D341Med (cell line): ENCODE measurements around the gene EEF1AKMT2.

Experiments
- DNase-seq: peaks from one replicate; pipeline ENCODE4 v3.0.0; 2012; ENCODE audit warnings: low spot score

The EEF1AKMT2 gene

DNA sequence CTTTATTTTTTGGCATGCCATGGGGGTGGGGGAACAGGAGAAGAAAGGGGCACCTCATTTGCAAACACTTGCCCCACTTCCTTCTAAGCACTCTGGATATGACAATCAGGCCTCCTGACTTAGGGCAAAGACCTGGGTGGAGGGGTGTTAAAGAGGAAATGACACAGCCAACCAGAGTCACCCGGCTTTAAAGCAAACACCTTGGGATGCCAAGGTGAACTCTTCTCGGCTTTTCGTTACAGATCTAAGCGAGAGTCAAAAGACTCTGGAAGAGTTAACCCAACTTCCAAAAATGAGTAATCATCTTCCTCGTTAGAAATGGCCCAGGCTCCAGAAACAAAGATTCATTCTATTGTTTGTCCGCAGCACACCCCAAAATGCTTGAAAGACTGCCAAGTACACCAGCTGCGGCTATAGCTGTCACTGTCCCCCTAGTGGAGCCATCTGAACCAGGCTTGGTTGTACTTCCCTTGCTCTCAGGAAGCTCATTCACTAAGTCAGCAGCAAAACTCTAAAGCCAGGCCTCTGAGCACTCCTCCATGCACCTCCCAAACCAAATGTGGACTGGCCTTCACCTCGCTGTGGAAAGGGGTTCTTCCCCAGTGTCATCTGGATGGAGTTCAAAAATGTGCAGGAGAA is 72.4 kb downstream of the EEF1AKMT2 start:
- DNase-seq = peak; percentile 36

DNA sequence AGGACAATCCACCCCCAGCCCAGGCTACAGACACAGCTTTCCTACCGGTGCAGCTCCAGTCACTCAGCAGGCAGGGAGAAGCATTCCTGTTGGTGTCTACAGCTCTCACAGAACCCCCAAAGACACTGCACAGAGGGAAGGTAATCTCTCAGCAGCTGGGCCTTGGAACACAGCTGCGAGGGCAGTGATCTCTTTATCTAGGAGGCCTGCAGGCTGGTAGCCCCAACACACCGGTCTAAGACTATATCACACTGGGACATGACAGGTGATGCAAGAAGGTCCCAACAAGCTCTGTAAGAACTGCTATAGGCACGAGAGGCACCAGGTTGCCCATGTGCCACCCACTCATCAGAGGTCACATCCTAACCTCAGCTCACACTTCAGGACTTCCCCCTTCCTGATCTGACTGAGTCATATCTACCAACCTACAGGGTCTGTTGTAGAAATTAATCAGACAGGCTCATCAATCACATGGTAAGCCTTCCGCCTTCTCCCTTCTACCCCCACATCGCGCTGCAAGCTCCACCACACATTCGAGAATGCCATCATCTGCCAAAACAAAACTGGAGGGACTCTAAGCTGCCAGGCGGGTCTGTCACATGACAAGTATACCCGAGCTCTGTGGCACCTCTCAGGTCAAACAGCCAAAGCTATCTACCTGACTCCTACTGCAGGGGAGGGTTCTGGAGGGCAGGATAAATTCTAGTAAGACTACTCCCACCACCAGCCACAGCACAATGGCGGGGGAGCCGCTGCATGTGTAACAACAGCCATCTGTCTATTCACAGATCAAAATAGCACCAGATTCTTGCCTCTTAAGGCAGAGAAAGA is 73.6 kb downstream of the EEF1AKMT2 start:
- DNase-seq = peak; percentile 30

DNA sequence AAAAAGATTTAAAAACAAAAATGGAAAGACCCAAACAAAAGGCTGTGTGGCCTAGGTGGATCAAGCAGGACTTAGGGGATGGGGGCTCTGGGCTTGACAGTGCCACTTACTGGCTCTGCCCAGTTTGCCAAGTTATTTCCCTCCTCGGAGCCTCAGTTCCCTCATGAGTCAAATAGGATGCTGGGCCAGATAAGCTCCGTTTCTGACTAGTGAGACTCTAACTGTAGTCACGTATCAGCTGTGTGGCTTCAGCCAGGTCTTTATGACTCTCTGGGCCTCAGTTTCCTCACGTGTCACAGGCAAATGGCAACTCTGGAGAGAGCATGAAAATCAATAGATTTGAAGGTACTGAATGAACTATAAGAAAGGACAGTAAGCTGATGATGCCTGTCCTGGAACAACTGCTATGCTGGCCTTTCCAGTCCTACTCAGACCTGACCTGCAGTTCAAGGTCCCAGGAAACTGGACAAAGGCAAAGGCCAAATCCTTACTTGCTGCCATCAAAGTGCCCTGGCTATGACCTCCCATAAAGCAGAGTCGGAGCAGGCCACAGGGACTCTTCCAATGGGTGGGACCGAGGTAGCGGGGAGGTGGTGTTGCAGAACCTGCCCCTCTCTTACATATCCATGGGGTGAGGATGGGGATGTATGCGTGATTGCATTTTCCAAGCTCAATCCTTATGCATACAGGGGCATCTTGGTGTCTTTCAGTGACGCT is 74.5 kb downstream of the EEF1AKMT2 start:
- no peak for DNase-seq

DNA sequence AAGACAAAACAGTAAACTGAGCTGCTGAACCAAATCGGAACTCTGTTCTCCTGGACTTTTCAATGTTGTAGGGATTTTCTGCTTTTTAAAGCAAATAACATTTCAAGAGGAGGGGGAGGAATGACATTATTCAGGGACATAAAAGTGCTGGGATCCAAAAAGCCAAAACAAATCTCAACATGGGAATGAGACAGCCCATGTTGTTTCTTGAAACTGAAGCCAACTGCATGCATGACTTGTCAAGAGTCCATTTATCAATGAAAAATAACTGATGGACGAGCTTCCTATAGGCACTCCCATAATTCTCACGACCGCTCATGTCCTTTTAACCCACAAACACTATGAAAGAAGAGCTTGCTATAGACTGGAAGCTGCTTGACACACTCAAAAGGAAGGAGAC is 75.3 kb downstream of the EEF1AKMT2 start:
- DNase-seq = no peak

DNA sequence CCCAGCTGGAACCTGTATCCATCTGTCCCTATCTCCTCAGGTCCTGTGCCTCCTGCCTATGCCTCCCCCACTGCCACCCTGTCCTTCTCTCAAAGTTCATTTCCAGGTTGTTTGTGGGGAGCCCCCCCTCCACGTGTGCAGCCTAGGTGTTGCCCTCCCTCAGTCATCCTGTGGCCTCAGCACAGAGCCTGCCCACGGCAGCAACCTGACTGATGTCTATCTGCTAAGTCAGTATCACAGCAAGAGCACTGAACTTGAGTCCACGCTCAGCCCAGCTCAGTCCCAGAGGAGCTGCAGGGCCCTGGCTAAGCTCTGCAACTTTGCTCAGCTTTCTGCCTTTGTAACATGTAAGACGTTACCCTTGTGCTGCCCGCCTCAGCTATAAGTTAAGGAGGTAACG is 76.2 kb downstream of the EEF1AKMT2 start:
- DNase-seq = no peak

DNA sequence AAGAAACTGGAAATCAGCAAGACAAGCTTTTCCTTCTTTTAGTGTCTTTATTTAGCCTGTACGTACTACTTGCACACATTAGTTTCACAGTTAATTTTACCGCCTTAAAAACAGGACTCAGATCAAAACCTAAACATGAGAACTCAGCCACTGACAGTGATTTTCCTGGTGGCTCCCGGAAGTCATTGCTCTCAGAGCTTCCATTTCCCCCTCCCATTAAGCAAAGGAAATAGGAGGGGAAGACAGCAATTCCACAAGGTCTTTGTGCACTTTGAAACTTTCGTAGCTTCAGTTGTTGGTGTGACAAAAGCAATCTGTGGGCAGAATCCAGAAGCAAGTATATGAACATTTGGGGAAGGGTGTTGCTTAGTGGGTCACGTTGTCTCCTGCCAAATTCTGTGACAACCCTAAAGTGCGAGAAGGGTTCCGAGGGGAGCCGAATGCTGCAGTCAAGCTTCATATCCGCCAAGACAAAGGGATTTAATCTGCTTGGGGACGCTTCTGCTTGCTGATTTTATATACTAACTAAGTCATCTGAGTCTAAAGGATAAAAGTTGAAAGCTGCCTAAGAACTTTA is 77.9 kb downstream of the EEF1AKMT2 start:
- DNase-seq = no peak

DNA sequence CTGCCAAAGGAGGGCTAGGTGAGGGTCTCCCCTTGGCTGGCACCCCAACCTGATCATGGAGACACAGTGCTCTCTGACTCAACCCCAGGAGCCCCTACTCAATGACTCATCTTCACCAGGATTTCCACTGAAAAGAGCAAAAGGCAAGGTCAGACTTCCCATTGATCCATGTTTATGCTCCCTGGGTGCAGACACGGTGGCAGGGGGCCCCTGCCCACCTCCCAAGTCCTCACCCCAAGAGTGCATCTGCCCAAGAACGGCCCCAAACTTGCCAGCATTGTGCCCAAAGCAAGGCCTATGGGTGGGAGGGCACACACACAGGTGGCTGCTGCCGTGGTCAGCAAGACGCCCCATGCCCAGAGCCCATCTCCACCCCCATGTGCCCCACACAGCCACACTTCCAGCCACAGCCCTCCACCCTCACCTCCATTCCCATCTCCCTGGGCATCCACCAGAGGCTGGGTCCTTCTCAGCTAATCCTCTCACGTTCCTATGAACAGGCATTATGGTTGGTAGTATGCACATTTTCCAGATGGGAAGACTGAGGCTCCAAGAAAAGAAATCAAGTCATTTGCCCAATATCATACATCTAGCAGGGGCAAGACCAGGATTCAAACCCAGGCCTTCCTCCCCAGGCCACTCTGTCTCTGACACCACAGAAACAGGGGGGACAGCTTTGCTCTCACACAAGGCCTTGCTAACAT is 78.8 kb downstream of the EEF1AKMT2 start:
- no peak for DNase-seq

DNA sequence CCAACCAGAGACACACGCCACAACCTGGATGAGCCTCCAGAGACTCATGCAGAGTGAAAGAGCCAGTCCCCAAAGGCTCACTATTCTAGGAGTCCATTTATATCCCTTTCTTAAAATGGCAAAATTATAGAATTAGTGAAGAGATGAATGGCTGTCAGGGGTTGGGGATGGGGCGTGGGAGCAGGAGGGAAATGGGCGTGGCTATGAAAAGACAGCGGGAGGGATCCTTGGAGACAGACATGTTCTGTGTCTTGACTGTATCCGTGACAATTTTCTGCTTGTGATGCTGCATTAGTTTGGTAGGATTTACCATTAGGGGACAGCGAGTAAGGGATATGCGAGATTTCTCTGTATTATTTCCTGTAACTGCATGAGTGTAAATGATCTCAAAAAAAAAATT is 80.5 kb downstream of the EEF1AKMT2 start:
- DNase-seq = no peak

DNA sequence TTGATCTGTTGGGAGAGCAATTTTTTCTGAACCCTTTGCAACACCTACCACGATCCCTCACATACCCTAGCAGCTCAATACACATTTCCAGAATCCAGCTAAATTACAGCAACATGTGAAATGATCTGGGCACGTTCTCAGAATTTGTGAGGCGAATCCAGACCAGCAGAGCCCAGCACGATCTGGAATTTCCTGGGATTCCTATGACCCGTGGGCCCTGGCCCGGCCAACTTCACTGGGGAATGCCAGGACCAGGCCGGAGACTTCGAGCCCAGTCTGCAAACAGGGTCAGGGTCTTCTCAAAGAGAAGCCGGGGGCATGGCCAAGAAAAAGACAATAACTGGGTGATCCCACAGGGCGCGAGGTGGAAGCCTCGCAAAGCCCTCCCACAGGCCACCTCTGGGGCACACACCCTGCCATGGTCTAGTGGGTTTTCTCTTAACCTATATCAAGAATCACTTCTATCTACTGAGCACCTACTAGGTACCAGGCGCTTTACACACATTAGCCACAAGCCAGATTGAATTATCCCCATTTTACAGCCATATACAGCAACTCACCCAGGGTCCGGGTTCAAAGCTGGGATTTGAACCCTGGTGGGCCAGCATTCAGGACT is 81.3 kb downstream of the EEF1AKMT2 start:
- no peak for DNase-seq

DNA sequence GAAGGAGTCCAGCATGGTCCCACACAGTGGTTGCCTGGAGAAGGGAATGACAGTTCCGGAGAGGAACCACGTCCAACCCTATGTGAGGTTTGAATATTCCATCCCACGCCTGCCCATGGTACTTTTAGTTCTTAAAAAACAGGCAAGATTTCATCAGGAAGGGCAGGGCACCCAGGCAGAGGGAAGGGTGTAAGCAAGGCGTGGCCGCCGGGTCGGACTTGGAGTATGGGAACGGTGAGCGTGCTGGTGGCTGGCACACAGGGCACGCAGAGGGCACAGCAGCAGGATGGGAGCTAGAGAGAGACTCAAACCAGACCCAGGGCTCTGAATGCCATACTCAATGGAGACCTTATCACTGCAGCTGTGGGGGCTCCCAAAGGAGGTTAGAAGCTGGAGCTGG is 81.8 kb downstream of the EEF1AKMT2 start:
- DNase-seq = no peak

DNA sequence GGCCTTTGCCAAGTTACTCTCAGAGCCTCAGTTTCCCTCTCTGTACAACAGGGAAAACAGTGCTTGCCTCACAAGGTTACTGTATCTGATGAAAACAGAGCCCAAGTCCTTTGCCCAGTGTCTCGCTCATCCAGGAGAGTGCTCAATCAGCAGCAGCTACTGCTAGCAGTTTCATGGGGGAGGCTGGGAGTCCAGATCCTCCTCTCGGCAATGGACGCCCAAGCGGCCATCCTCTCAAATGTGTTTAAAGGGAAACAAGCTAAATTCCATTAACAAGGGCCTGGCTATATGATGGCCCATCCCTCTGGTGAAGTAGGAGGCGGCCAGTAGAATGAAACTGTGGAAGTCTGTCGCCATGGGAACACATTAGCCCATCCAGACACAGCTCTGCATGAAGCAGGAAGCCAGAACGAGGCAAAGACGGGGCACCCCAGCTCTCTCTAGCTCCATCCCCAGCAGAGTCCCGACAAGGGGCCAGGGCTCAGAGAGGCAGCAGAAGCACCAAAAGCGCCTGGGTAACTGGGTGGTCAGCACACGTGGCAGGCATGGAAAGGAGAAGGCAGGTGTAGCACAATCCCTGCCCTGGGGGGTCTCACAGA is 82.7 kb downstream of the EEF1AKMT2 start:
- DNase-seq = no peak

DNA sequence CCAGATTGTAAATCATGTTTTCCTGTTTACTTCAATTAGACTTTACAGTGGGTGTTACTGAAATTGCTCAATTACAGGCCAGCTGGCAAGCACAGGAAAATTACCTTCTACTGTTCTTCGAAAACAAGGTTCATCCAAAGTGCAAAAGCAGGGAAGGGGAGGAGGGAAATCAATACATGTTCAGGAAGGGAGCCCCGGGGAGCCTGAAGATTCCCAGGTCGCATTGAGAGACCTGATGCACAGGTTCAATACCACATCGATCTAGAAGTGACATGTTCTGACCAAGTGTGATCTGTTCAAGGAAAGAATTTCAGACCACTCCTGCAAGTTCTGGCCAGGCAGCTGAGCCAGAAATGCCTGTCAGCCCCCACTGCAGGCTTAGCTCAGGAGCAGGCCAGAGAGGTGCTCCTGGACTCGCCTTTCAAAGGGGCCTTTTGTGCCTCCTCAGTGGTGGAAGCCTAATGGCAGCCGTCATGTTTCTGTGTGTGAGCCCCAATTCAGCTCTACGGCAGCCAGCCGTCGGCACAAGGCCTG is 83.4 kb downstream of the EEF1AKMT2 start:
- no peak for DNase-seq
